ENCODE data around the gene KCNIP1.

The KCNIP1 gene

GRCh38 chr5:170509348-170509660 lies 5.5 kb downstream of the KCNIP1 start:
- no CpG with 5 or more reads among the region's 1 CpG for WGBS, 2 experiments (ENCODE audit: insufficient coverage in 2 of 2)
- Histone ChIP-seq H3K36me3 (ENCODE audit: control insufficient read depth, insufficient read depth, low read length) (no peaks in the 10 kb centered on the region), H3K4me1 (ENCODE audit: control insufficient read depth, insufficient read depth, low read length, poor library complexity, severe bottlenecking) (peaks cover 16% of the 10 kb centered on the region), H3K27ac (ENCODE audit: low read depth, low read length, severe bottlenecking) (no peak overlapping the region), H3K4me3 (ENCODE audit: extremely low read depth, insufficient read depth, low read length, poor library complexity, severe bottlenecking) (no peak overlapping the region), H3K9me3 (ENCODE audit: control insufficient read depth, low read length) (no peaks in the 10 kb centered on the region)

GRCh38 chr5:170510126-170510525 lies 6.3 kb downstream of the KCNIP1 start:
- Histone ChIP-seq H3K9me3 (ENCODE audit: control insufficient read depth, low read length) (no peaks in the 10 kb centered on the region), H3K4me3 (ENCODE audit: extremely low read depth, insufficient read depth, low read length, poor library complexity, severe bottlenecking) (no peak overlapping the region), H3K27ac (ENCODE audit: low read depth, low read length, severe bottlenecking) (no peak overlapping the region), H3K4me1 (ENCODE audit: control insufficient read depth, insufficient read depth, low read length, poor library complexity, severe bottlenecking) (peaks cover 16% of the 10 kb centered on the region), H3K36me3 (ENCODE audit: control insufficient read depth, insufficient read depth, low read length) (no peaks in the 10 kb centered on the region)
- WGBS, 2 experiments (ENCODE audit: insufficient coverage in 2 of 2): 83 to 96% methylated on average over 2 to 7 of the region's 7 CpGs

GRCh38 chr5:170510559-170510958 lies 6.7 kb downstream of the KCNIP1 start:
- H3K4me3 ChIP-seq (ENCODE audit: extremely low read depth, insufficient read depth, low read length, poor library complexity, severe bottlenecking): no peak overlapping the region

GRCh38 chr5:170511551-170512258 lies 7.9 kb downstream of the KCNIP1 start:
- Histone ChIP-seq H3K9me3 (ENCODE audit: control insufficient read depth, low read length) (no peaks in the 10 kb centered on the region), H3K4me3 (ENCODE audit: extremely low read depth, insufficient read depth, low read length, poor library complexity, severe bottlenecking) (no peak overlapping the region), H3K27ac (ENCODE audit: low read depth, low read length, severe bottlenecking) (no peak overlapping the region), H3K4me1 (ENCODE audit: control insufficient read depth, insufficient read depth, low read length, poor library complexity, severe bottlenecking) (peaks cover 16% of the 10 kb centered on the region), H3K36me3 (ENCODE audit: control insufficient read depth, insufficient read depth, low read length) (no peaks in the 10 kb centered on the region)
- 91 to 100% methylated on average over 3 to 6 of the region's 8 CpGs for WGBS, 2 experiments (ENCODE audit: insufficient coverage in 2 of 2)

More at GRCh38 chr5:170510559-170510958, 6.7 kb downstream of the KCNIP1 start:
- WGBS, 2 experiments (ENCODE audit: insufficient coverage in 2 of 2): 93 to 100% methylated on average over 1 to 3 of the region's 5 CpGs
- Histone ChIP-seq H3K27ac (ENCODE audit: low read depth, low read length, severe bottlenecking) (no peak overlapping the region), H3K9me3 (ENCODE audit: control insufficient read depth, low read length) (no peaks in the 10 kb centered on the region), H3K36me3 (ENCODE audit: control insufficient read depth, insufficient read depth, low read length) (no peaks in the 10 kb centered on the region), H3K4me1 (ENCODE audit: control insufficient read depth, insufficient read depth, low read length, poor library complexity, severe bottlenecking) (peaks cover 16% of the 10 kb centered on the region)

- Histone ChIP-seq H3K27ac (ENCODE audit: low read depth, low read length, severe bottlenecking) (no peak overlapping the region), H3K9me3 (ENCODE audit: control insufficient read depth, low read length) (no peaks in the 10 kb centered on the region), H3K4me1 (ENCODE audit: control insufficient read depth, insufficient read depth, low read length, poor library complexity, severe bottlenecking) (no peaks in the 10 kb centered on the region), H3K36me3 (ENCODE audit: control insufficient read depth, insufficient read depth, low read length) (no peaks in the 10 kb centered on the region), H3K4me3 (ENCODE audit: extremely low read depth, insufficient read depth, low read length, poor library complexity, severe bottlenecking) (no peak overlapping the region)
- 87 to 89% methylated on average over 4 to 5 of the region's 5 CpGs for WGBS, 2 experiments (ENCODE audit: insufficient coverage in 2 of 2)
Measured at GRCh38 chr5:170513856-170514525, 10.2 kb downstream of the KCNIP1 start.

DNA sequence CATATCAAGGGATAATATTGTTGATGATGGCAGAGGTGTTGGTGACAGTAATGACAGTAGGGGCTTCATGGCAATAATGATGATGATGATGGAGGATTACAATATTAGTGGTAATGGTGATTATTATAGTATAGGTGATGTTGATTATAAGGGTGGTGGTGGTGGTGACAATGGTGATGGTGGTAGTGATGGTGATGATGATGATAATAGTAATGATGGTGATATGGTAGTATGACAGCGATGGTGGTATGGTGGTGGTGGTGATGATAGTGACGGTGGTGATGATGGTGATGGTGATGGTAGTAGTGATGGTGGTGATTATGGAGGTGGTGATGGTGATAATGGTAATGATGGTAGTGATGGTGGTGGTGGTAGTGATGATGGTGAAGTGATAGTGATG lies 13.6 kb downstream of the KCNIP1 start:
- Histone ChIP-seq H3K36me3 (ENCODE audit: control insufficient read depth, insufficient read depth, low read length) (no peaks in the 10 kb centered on the region), H3K4me3 (ENCODE audit: extremely low read depth, insufficient read depth, low read length, poor library complexity, severe bottlenecking) (no peak overlapping the region), H3K27ac (ENCODE audit: low read depth, low read length, severe bottlenecking) (no peak overlapping the region), H3K9me3 (ENCODE audit: control insufficient read depth, low read length) (no peaks in the 10 kb centered on the region), H3K4me1 (ENCODE audit: control insufficient read depth, insufficient read depth, low read length, poor library complexity, severe bottlenecking) (peaks cover 5% of the 10 kb centered on the region)
- 91 to 92% methylated on average over 2 of the region's 2 CpGs for WGBS, 2 experiments (ENCODE audit: insufficient coverage in 2 of 2)

DNA sequence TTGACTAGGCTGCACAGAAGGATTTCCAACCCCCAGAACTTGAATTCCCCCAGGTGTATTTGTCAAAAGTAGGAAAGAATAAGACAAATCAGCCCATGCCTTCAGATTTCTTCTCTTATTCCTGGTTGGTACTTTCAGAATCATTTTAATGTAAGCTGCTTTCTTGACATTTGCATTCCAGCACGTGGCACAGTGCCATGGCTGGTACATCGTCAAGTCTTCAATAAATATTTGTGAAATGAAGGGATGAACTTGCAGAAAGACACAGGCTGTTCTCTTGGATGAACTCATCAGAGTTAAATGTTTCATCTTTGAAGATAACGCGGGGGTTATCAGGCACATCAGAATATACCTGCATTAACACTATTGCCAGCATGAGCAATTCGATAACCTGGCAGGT lies 14.5 kb downstream of the KCNIP1 start:
- Histone ChIP-seq H3K36me3 (ENCODE audit: control insufficient read depth, insufficient read depth, low read length) (no peaks in the 10 kb centered on the region), H3K4me1 (ENCODE audit: control insufficient read depth, insufficient read depth, low read length, poor library complexity, severe bottlenecking) (peaks cover 10% of the 10 kb centered on the region), H3K4me3 (ENCODE audit: extremely low read depth, insufficient read depth, low read length, poor library complexity, severe bottlenecking) (no peak overlapping the region), H3K9me3 (ENCODE audit: control insufficient read depth, low read length) (no peaks in the 10 kb centered on the region), H3K27ac (ENCODE audit: low read depth, low read length, severe bottlenecking) (no peak overlapping the region)
- WGBS, 2 experiments (ENCODE audit: insufficient coverage in 2 of 2): 80 to 93% methylated on average over 2 to 5 of the region's 5 CpGs

DNA sequence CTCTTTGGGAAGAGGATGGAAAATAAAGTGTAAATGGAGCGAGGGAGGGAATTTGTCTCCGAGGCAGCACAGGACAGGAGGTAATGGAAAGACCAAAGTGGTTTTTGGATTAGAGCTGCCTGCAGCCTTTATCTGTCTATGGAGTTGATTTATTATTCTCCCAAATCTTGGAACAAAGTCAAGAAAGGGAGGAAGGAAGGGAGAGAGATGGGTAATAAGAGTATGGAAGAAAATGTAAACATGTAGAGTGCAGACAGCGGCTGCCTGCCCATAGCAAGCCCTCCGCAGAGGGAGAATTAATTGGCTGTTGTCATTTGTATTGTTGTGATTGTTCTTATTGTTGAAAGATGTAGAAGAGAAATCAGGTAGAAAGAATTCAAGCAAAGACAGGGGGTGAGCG lies 15.7 kb downstream of the KCNIP1 start:
- WGBS, 2 experiments (ENCODE audit: insufficient coverage in 2 of 2): 87 to 95% methylated on average over 5 of the region's 5 CpGs
- Histone ChIP-seq H3K4me3 (ENCODE audit: extremely low read depth, insufficient read depth, low read length, poor library complexity, severe bottlenecking) (no peak overlapping the region), H3K4me1 (ENCODE audit: control insufficient read depth, insufficient read depth, low read length, poor library complexity, severe bottlenecking) (peaks cover 10% of the 10 kb centered on the region), H3K36me3 (ENCODE audit: control insufficient read depth, insufficient read depth, low read length) (no peaks in the 10 kb centered on the region), H3K27ac (ENCODE audit: low read depth, low read length, severe bottlenecking) (no peak overlapping the region), H3K9me3 (ENCODE audit: control insufficient read depth, low read length) (no peaks in the 10 kb centered on the region)

- 88 to 90% methylated on average over 5 to 6 of the region's 6 CpGs for WGBS, 2 experiments (ENCODE audit: insufficient coverage in 2 of 2)
- Histone ChIP-seq H3K27ac (ENCODE audit: low read depth, low read length, severe bottlenecking) (no peak overlapping the region), H3K9me3 (ENCODE audit: control insufficient read depth, low read length) (no peaks in the 10 kb centered on the region), H3K4me1 (ENCODE audit: control insufficient read depth, insufficient read depth, low read length, poor library complexity, severe bottlenecking) (peaks cover 10% of the 10 kb centered on the region), H3K36me3 (ENCODE audit: control insufficient read depth, insufficient read depth, low read length) (no peaks in the 10 kb centered on the region), H3K4me3 (ENCODE audit: extremely low read depth, insufficient read depth, low read length, poor library complexity, severe bottlenecking) (no peak overlapping the region)
Measured at GRCh38 chr5:170520372-170520771, 16.6 kb downstream of the KCNIP1 start.

- H3K36me3 ChIP-seq (ENCODE audit: control insufficient read depth, insufficient read depth, low read length): no peaks in the 10 kb centered on the region
- H3K27ac ChIP-seq (ENCODE audit: low read depth, low read length, severe bottlenecking): peak overlapping the region; percentile 36
- H3K9me3 ChIP-seq (ENCODE audit: control insufficient read depth, low read length): no peaks in the 10 kb centered on the region
- no peak overlapping the region for H3K4me3 ChIP-seq (ENCODE audit: extremely low read depth, insufficient read depth, low read length, poor library complexity, severe bottlenecking)
- 63 to 74% methylated on average over 7 to 9 of the region's 10 CpGs for WGBS, 2 experiments (ENCODE audit: insufficient coverage in 2 of 2)
- peaks cover 10% of the 10 kb centered on the region for H3K4me1 ChIP-seq (ENCODE audit: control insufficient read depth, insufficient read depth, low read length, poor library complexity, severe bottlenecking)
Measured at GRCh38 chr5:170522211-170523141, 18.7 kb downstream of the KCNIP1 start.
